ENCODE data around the gene PNMA8B.

DNA sequence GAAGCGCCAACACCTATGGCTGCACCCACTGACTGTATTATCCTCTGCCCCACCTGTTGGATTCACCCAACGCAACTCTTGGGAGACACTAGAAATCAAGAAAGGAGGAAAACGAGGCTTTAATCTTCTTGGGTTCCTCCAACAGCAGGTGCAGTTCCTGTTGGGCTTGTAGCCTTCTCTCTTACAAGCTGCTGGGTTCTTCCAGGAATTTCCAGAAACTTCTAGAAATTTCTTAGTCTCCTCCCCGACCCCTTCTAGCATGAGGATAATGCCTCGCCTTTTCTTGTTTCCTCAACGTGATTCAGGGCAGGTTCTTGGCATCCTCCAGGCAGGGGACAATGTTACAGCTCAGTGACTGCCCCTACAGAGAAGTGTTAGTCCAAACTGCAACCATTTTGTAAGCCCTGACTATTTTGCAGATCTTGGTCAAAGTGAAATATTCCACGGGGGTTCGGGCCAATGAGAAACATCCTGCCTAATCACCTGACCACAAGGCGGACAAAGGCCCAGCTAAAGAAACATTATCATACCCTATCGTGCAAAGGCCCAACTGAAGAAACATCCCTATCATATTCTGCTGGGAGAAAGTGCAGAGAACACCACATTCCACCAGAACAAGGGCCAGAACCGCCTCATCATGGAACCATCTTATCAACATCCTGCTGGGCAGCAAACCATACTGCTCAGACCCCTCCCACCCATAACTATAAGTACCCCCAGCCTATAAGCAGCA lies 23.7 kb downstream of the PNMA8B start:
- TF ChIP-seq, protein P1, sequence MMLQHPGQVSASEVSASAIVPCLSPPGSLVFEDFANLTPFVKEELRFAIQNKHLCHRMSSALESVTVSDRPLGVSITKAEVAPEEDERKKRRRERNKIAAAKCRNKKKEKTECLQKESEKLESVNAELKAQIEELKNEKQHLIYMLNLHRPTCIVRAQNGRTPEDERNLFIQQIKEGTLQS (IDR thresholded peaks at IDR 0.05), result no peak
- TF ChIP-seq POLR2AphosphoS5 (IDR thresholded peaks at IDR 0.05; ENCODE audit: low read depth, low read length) (no peak), SIN3A (IDR thresholded peaks at IDR 0.05; ENCODE audit: low read depth) (no peak), EZH2 (IDR thresholded peaks at IDR 0.05) (no peak), ZFX (IDR thresholded peaks at IDR 0.05) (no peak)
- TF ChIP-seq, protein P2, sequence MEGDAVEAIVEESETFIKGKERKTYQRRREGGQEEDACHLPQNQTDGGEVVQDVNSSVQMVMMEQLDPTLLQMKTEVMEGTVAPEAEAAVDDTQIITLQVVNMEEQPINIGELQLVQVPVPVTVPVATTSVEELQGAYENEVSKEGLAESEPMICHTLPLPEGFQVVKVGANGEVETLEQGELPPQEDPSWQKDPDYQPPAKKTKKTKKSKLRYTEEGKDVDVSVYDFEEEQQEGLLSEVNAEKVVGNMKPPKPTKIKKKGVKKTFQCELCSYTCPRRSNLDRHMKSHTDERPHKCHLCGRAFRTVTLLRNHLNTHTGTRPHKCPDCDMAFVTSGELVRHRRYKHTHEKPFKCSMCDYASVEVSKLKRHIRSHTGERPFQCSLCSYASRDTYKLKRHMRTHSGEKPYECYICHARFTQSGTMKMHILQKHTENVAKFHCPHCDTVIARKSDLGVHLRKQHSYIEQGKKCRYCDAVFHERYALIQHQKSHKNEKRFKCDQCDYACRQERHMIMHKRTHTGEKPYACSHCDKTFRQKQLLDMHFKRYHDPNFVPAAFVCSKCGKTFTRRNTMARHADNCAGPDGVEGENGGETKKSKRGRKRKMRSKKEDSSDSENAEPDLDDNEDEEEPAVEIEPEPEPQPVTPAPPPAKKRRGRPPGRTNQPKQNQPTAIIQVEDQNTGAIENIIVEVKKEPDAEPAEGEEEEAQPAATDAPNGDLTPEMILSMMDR (IDR thresholded peaks at IDR 0.05 in 2 of 3, conservative IDR thresholded peaks at IDR 0.05 in 1 of 3; ENCODE audit: borderline replicate concordance in 1 of 3, insufficient read depth in 1 of 3, low read depth in 2 of 3, low read length in 2 of 3), result no peak
